Measurements from ENCODE around the gene NPAS3.

Gene NPAS3

GRCh38 chr14:33634631-33635030 lies 696.0 kb downstream of the NPAS3 start:
- no peak for DNase-seq (ENCODE audit: low read depth in 2 of 2)

DNA sequence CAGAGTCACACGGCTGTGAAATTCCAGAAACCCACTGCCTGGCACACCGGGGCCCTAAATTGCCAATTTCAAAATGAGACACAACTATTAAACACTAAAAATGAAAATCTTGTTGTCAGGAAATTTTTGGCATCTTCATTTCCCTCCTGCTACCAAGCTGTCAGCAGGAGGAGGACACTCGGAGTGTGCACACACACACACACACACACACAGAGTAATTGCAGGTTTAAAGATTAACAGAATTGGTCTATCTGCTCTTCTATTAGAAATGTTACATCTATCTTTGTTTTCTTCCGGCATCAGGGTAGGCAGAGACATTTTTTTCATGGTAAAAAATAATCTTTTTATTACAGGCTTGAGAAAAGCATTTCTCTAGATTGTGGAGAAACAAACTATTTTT lies 698.0 kb downstream of the NPAS3 start:
- no peak for DNase-seq (ENCODE audit: low read depth in 2 of 2)

DNA sequence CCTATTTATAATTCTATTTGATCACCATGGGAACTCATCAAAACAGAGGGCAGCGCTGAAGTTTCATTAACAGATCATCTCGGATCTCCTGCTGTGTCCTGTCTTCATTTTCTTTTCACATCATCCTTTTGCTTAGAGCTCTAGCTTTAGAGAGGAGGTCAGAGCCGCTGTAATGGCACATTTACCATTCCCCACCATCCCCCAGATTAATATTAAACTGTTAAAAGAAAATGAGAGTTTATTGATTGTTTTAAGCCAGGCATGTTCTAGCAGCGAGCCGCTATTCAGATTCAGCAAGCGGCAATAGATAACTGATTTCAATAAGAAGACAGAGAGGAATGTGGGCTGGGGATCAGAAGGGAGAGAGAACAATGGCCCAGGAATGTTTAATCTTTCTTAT lies 703.4 kb downstream of the NPAS3 start:
- DNase-seq (ENCODE audit: low read depth in 2 of 2) = no peak

GRCh38 chr14:33642691-33643244 lies 704.1 kb downstream of the NPAS3 start:
- DNase-seq (ENCODE audit: low read depth in 2 of 2) = no peak

DNA sequence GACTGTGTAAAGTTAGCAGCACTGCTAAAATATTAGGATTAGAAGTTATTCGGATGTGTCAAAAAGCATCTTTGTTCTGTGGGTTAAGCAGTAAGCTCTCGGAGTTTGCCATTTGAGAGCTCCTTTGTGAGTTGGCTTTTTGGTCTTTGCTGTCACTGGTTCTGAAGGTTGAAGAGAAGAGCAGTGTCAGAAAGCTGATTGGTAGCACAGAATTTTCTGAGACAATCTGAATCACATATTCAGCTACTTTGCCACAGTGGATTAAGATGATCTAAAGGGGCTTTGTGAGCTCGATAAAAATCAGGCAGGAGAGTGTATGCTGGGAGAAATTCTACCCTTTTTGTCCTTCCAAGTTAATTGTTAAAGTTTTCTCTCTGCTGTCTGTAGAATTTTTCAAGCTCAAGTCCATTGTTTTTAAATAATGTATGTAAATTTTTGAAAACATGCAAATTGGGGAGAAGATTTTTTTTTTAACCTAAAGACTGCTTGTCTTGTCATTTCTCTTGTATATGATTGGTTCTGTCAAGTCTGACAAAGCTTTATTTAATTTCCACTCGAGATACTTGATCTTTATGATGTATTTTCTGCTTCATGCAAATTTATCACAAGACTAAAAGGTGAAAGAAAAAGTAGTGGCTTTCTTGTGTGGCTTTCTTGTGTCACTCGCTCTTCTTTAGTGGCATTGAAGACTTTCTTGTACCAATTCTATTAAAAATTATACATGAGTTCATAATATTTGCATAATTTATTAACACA lies 704.9 kb downstream of the NPAS3 start:
- DNase-seq (ENCODE audit: low read depth in 2 of 2) = no peak

GRCh38 chr14:33646692-33647260 lies 708.1 kb downstream of the NPAS3 start:
- DNase-seq (ENCODE audit: low read depth in 2 of 2) = no peak

DNA sequence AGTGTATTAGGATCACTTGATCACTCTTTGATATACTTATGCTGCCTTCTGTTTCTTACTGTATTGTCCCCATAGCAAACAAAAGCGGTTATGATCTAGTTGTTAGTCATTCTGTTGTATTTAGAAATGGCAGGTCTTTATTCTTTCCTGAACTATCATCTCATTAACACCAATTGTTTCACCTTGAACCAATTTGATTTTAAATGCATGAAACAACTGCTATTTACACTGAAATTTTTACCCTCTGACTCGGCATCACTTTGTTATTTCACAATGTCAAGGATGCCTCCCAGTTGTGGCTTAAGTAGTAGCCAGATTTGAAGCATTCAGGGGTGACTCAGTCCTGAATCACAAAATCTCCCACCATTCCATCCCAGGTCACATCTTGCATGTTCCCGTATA lies 708.7 kb downstream of the NPAS3 start:
- no peak for DNase-seq (ENCODE audit: low read depth in 2 of 2)

DNA sequence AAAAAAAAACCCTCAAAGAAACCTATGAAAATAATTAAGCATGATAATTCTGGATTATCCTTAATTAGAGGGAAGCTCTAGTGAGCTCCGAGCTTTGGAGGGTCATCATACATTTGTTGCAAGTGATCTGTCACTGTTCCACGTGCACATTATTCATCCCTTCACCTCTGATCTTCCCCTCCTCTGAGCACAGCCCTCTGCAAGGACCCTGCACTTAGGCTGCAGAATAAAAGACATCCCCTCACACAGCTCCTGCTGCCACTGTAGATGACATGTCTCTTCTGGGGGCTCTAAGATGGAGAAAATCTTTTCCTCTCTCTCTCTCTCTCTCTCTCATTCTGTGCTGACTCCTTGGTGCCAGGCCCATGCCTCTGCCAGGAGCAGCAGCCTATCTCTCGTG lies 711.8 kb downstream of the NPAS3 start:
- DNase-seq (ENCODE audit: low read depth in 2 of 2) = no peak

DNA sequence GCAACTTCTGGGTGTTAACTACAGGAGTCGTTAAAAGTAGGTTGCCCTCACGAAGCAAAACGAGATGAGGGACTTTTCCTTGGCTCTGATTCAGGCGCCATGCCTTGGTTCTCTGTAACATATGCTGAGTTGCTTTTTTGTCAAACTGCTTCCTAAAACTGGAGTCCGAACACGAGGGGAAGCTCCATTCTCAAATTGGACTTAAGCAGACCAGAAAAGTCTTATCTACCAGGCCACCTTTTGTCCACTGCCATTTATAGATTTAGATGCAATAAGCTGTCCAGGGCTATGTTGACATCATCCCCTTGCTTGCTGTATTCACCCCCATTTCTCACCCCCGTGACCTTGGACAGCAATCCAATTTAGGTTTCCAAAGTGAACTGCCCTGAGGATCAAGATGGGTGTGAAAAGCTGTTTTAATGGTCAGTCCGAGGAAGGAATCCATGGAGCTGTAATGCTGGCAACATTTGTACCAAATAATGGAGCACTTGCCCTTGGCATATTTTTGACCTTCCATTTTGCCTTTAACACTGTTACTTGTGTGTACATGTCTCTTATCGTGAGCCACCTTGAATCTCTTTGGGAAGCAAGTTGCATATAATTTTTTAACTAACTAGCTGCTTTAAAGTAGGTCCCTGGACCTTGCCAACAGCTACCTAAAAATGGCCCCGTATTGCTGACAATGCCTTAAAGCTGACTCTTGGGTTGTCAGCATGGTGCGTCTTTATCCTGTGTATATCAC lies 714.1 kb downstream of the NPAS3 start:
- DNase-seq (ENCODE audit: low read depth in 2 of 2) = no peak

- DNase-seq (ENCODE audit: low read depth in 2 of 2) = no peak
Observed at GRCh38 chr14:33653308-33653695, 714.6 kb downstream of the NPAS3 start.

GRCh38 chr14:33655421-33655820 lies 716.7 kb downstream of the NPAS3 start:
- no peak for DNase-seq (ENCODE audit: low read depth in 2 of 2)

- DNase-seq (ENCODE audit: low read depth in 2 of 2) = no peak
Observed at GRCh38 chr14:33657476-33657875, 718.8 kb downstream of the NPAS3 start.

GRCh38 chr14:33660248-33660647 lies 721.6 kb downstream of the NPAS3 start:
- DNase-seq (ENCODE audit: low read depth in 2 of 2) = no peak

DNA sequence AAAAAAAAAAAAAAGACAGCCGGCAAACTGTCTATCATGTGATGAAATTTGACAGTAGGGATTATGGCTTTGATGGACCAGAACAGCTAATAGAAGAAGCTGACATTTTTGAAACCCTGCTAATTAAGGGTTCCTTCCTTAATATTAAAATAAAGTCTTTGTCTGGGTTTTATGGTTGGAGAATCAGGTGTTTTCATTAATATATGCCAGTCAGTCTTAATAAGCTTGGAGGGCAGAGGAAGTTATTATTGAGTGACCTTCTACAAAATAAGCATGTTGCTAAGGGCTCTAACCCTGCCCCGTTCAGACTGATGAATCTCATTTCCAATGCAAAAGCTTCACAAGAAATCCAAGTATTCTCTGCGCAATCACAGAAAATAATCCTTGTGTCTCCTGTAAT lies 722.4 kb downstream of the NPAS3 start:
- no peak for DNase-seq (ENCODE audit: low read depth in 2 of 2)

GRCh38 chr14:33668066-33668465 lies 729.4 kb downstream of the NPAS3 start:
- DNase-seq (ENCODE audit: low read depth in 2 of 2) = no peak

DNA sequence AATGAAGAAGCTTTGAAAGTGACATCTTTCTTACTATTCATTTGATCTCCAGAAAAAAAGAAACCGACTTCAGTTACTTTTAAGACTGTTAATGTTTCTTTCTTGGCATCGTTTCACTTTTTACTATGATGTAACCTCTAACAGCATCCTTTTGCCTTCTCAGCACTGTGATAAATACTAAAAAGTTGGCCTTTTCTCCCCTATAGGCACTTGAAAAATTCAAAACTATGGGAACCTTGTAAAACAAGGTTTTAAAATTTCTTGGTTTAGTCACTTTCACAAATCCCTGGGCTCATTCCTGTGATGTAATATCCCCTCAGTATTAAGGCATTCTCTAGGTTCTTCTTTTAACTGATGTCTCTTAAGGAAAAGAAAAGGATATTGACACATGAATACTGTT lies 730.4 kb downstream of the NPAS3 start:
- no peak for DNase-seq (ENCODE audit: low read depth in 2 of 2)

- no peak for DNase-seq (ENCODE audit: low read depth in 2 of 2)
Observed at GRCh38 chr14:33670235-33670634, 731.6 kb downstream of the NPAS3 start.

- DNase-seq (ENCODE audit: low read depth in 2 of 2) = no peak
Observed at GRCh38 chr14:33671556-33671955, 732.9 kb downstream of the NPAS3 start.

DNA sequence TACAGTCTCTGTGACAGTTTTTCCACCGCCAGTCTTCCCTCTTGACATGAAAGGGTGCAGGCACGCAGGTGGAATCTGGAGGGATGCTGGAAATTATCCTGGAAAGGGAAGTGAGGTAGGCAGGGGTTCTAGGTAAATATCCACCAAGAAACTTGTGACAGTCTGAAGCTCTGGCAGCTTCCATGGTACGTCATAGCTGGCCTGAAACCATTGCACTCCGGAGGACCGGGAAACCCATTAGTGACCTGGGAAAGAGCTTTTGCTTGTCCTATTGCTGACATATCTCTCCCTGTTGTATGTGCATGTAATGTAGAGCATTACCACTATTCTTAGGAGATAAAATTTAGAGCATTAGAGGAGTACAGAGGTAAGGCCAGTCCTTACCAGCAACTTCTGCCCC lies 736.2 kb downstream of the NPAS3 start:
- no peak for DNase-seq (ENCODE audit: low read depth in 2 of 2)

DNA sequence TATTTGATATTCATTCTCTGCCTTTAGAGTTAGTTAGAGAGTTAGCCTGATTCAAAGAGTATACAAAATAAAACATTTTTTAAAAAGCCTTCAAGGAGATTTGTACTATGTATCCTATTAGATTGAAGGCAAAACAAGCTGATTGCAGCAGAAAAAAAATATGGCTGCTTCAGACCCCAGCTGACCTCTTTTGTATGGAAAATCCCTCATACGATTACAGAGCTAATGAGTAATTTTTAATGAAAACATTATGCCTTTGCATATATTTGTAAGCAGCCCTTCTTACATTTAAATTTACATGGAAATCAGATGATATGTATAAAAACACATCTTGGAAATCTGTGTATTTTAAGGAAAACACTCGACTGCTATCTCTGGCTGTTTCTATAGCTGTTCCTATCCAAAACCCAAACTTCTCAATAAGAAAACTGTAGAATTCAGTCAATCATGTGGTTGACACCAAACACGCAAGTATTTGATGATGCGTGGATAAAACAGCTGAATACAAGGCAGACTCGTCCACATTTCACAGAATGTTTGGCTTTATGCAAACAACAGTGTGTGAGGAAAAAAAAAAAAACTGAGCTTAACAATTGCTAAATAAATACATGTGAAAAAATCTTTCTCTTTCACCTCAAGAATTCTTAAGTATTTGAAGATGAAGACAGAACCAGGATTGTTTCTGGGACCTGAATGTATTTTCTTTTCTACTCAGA lies 736.9 kb downstream of the NPAS3 start:
- no peak for DNase-seq (ENCODE audit: low read depth in 2 of 2)

- no peak for DNase-seq (ENCODE audit: low read depth in 2 of 2)
Observed at GRCh38 chr14:33676135-33676566, 737.5 kb downstream of the NPAS3 start.

- DNase-seq (ENCODE audit: low read depth in 2 of 2) = no peak
Observed at GRCh38 chr14:33676891-33677290, 738.2 kb downstream of the NPAS3 start.

Data from stimulated activated CD8-positive, alpha-beta memory T cell treated with anti-CD3 and anti-CD28 coated beads, Interleukin-7, amount 100 ng/mL, for 1 hour (primary cell).